HUDEP-2 (cell line): ENCODE measurements around the gene DHX9.

Experiments used
- DNase-seq, 76 experiments: peaks; one replicate each; lab custom pipeline; 2025; ENCODE audit not compliant: unreplicated experiment in 76 of 76; lab: John Stamatoyannopoulos, UW

DHX9 gene

DNA sequence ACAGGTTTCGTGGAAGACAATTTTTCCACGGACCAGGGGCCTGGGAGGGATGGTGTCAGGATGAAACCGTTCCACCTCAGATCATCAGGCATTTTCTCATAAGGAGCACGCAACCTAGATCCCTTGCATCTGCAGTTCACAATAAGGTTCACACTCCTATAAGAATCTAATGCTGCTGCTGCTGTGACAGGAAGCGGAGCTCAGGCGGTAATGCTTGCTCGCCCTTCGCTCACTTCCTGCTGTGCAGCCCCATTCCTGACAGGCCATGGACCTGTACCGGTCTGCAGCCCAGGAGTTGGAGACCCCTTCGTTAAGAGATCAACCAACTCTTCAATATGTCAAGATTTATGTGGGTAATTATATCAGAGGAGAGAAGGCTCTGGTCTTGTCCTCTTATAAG lies 3.3 kb upstream of the DHX9 start:
- DNase-seq: no peak

DNA sequence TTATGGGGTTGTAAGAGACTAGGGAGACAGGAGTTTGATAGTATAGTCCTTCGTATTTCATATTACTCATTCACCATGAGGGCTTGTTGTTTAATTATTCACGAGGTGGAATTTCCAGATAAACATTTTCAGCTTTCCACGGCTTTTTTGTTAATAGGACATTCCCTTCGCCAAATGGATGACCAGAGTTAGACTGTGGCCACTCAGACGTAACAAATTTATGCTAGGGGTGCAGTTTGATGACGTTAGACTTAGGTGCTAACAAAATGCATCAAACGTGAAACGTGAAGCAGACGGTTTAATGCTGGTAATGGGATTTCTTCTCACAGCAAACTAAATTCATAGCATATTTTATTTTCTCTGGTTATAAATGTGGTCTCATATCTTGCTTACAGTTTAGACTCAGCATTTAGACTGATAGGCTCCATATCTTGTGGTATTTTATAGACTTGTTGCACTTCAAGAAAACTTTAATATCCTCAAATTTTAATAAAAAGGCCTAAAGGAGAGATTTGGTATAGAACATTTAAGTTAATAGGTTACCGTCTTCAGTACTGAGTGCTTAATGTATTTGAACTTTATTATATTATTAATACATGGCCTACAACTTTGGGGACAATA lies 2.3 kb downstream of the DHX9 start:
- DNase-seq: peak in 3 of 76 experiments; percentile 2 to 12 (median 6)

DNA sequence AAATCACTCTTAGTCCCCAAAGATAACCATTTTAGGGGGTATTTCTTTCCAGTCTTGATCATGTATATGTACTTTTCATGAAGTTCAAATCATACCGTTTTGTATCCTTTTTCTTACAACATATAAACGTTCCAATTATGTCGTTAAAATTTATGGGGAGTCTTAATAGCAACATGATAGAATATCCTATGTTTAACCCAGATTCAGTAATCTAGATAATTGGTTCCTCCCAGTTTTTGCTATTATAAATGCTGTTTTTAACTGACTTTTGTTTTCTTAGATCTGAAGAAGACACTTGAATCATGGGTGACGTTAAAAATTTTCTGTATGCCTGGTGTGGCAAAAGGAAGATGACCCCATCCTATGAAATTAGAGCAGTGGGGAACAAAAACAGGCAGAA lies 3.1 kb downstream of the DHX9 start:
- DNase-seq: no peak

DNA sequence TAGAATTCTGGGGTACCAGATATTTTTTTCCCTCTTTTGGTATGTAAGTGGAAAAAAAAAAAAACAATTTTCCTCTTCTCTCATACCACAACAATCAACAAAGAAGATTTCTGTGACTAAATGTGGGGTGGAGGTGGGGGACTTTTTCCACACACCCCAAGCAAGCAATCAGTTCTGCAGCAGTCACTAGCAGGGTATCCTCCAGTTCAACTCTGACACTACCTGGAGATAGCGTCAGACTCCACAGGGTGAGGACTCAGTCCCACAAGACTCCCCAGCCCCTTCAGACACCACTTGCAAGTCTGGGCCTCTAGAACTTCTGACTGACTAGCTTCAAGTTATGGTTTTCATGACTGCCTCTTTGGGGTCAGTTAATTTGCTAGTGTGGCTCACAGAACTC lies 6.2 kb downstream of the DHX9 start:
- no peak for DNase-seq

DNA sequence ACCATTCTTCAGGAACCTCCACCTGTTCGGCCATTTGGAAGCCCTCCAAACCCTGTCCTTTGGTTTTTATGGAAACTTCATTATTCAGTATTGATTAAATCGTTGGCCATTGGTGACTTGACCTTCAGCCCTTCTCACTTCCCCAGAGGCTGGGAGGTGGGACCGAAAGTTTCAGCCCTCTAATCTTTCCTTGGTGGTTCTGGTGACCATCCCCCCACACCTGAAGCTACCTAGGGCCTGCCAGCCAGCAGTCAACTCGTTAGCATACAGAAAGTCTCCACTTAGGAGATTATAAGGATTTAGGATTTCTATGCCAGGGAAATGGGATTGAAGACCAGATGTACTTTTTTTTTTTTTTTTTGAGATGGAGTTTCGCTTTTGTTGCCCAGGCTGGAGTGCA lies 6.7 kb downstream of the DHX9 start:
- no peak for DNase-seq

DNA sequence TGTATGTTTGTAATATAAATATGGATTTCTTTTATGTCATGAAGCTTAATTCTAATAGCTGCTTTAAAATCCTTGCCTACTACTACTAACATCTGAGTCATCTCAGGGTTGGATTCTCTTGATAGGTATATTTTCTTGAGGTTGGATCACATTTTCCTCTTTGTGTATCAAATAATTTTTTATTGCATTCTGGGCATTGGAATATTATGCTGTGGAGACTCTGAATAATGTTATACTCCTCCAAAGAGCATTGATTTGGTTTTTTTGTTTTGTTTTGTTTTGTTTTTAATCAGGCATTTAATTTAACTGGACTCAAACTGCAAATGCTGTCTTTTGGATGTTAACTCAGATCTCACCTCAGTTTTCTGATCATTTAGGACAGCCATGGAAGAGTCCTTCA lies 8.0 kb downstream of the DHX9 start:
- DNase-seq: no peak

DNA sequence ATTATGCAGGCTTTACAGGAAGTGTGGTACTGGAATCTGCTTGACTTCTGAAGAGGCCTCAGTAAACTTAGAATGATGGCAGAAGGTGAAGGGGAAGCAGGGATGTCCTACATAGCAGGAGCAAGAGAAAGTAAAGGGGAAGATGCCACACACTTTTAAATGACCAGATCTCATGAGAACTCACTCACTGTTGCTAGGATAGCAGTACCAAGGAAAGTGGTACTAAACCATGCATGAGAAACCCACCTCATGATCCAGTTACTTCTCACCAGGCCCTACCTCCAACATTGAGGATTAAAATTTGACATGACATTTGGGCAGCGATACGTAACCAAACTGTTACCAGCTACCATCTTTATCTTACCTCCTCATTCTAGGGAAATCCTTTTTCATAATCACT lies 9.6 kb downstream of the DHX9 start:
- no peak for DNase-seq

DNA sequence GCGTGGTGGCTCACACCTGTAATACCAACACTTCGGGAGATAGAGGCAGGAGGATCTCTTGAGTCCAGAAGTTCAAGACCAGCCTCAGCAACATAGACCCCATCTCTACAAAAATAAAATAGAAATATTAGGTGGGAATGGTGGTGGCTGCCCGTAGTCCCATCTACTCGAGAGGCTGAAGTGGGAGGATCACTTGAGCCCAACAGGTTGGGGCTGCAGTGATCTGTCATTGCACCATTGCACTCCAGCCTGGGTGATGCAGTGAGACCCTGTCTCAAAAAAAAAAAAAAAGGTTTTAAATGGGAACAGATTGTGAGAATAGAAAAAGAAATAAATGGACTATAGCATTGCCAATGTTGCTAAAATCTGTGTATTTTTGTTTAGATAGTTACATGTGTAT lies 11.2 kb downstream of the DHX9 start:
- no peak for DNase-seq

DNA sequence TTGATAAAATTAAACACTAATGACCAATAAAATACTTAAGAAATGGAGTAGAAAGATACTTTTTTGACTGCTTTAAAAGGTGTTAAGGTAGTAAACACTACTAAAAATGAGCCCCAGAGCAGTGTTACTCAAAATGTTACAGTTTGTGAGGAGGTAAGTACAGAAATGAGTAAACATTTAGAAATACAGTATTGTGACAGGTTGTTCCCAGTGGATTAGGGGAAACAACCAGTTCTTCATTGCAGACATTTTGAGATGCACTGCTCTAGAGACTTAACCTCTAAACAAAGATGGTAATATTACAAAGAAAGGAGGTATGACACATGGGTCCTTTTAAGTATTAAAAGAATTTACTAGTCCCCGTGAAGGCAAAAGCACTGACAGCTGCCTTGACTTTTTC lies 12.7 kb downstream of the DHX9 start:
- no peak for DNase-seq

DNA sequence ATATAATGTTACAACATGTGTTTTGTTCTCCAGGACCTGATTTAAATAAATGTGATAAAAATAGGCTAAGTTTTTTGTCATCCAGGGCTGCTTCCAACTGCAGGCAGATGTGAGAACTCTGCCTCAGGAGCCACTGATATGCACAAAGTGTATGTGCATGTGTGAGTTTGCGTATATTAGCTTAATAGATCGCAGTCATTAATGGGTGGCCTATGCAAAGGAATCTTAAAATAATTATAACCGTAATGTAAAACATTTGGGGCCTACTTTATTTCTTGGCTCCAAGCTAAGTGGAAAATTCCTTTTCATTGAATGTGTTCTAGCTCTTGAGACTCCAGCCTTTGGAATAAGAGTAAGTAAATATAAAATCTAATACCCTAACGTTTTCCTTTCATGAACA lies 16.8 kb downstream of the DHX9 start:
- no peak for DNase-seq

DNA sequence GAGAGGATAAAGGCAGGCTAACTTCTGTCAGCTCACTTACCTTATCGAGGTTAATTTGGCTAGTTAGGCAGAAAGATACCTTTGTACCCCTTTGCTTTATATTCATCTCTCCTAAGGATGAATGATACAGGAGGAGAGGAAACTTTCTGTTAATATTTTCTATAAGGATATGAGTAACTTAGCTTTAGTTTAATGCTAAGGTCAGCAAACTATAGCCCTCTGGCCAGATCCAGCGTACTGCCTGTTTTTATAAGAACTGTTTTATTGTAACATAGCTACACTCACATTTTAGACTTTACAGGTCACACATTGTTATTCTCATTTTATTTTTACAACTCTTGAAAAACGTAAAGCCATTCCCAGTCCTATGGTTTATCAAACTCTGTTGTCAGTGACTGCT lies 18.1 kb downstream of the DHX9 start:
- no peak for DNase-seq

DNA sequence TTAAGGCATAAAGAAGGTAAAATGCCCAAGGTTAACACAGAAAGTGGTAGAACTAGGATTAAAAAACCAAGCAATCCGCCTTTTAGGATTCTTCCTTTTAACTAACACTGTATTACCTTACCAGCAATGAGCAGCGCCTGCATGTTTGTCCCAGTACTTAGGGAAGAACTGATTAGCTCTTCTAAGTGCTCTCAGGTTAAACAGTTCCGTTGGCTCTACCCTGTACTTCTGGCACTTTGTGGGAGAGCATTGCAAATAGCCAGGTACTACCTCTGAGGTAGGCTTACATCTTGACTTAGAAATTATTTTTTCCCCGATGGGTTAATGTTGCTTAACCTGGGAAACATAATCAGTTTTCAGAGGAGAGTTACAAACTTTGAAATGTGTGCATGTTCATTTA lies 21.5 kb downstream of the DHX9 start:
- DNase-seq: no peak

DNA sequence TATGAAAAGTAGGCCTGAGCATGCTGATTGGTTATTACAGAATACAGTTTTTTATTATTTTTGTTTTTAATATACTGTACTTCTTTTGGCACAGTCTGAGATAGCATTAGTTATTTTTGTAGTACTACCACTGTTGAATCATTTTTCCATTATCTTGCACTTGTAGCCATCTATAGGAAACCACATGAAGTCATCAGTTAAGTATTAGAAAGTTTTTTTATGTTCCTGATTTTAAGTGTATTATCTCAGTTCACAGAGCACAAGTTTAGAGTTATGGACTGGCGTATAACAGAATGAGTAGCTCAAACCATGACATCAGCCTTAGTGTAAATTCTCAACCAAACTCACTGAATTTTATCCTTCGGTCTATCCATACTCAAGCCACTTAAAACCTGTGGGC lies 22.8 kb downstream of the DHX9 start:
- DNase-seq: peak in 1 of 76 experiments; percentile 4

DNA sequence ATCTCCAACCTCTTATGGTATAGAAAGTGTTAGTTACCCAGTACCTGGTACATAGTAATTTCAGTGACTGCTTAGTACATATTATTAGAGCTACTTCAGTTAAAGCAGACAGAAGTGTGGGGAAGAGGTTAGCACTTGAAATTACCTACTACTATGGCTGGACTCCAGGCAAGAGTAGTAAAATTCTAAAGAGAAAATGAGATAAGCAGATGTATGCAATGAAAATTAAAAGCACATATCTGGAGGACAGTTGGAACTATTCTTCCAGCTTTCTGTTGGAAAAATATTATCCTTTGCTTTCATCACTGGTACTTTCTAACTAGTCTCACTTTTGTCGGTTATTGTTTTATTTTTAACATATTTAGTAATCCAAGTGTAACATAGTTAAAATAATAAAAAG lies 23.7 kb downstream of the DHX9 start:
- DNase-seq: no peak

DNA sequence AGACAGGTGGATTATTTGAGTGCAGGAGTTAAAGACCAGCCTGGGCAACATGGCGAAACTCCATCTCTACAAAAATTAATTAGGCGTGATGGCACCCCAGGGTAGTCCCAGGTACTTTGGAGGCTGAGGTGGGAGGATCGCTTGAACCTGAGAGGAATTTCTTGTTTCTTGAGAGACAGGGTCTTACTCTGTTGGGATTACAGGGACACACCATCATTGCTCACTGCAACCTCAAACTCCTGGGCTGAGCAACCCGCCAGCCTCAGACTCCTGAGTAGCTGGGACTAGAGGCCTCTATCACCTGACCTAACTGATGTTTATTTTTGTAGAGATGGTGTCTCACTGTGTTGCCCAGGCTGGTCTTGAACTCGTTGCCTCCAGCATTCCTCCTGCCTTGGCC lies 24.8 kb downstream of the DHX9 start:
- no peak for DNase-seq

DNA sequence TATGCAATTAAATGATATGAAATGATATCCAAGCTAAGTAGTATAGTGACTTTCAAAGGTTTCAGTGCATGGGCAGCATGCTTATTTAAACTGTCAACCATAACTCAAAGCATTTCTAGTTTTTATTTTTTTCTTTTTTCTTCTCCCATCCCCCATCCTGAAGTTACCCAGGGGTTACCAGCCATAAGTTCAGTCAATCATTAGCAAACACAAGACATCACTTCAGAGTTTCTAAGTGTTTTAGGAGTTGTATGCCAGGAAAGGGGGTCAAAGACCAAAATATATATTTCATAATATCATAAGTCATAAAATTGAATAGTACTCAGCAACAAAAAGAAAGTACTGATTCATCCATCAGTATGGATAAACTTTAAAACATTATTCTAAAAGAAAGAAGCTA lies 28.7 kb downstream of the DHX9 start:
- no peak for DNase-seq

DNA sequence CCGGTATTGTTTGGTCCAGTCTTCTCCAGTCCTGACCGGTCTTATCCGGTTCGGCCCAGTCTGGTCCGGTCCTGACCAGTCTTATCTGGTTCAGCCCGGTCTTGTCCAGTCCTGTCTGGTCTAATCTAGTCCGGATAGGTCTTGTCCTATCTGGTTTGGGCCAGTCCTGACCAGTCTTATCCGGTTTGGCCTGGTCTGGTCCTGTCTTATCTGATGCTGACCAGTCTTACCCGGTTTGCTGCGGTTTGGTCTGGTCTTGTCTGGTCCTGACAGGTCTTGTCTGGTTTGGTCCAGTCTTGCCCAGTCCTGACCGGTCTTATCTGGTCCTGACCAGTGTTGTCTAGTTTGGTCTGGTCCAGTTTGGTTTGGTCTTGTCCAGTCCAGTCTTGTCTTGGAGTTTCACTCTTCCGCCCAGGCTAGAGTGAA lies 30.1 kb downstream of the DHX9 start:
- peak in 2 of 76 experiments; percentile 8 to 10 for DNase-seq

DNA sequence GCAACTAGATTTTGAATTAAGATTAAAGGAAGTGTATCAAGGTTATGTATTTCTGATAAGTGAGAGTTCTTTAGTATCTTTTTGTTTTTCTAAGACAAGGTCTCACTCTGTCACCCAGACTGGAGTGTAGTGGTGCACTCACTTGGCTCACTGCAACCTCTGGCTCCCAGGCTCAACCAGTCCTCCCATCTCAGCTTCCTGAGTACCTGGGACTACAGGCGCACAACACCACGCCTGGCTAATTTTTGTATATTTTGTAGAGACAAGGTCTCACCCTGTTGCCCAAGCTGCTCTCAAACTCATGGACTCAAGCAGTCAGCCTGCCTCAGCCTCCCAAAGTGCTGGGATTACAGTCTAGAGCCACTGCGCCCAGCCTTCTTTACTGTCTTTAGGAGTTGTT lies 33.7 kb downstream of the DHX9 start:
- no peak for DNase-seq

DNA sequence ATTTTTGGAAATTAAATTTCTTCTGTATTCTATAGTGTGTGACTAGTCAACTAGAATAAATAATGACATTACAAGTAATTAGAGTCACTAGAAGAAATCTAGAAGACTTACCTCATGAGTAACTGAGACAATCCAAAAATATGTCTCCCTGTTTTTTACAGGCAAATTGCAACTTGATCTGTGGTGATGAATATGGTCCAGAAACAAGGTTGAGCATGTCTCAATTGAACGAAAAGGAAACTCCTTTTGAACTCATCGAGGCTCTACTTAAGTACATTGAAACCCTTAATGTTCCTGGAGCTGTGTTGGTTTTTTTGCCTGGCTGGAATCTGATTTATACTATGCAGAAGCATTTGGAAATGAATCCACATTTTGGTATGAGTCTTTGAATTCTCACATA lies 36.7 kb downstream of the DHX9 start:
- no peak for DNase-seq

DNA sequence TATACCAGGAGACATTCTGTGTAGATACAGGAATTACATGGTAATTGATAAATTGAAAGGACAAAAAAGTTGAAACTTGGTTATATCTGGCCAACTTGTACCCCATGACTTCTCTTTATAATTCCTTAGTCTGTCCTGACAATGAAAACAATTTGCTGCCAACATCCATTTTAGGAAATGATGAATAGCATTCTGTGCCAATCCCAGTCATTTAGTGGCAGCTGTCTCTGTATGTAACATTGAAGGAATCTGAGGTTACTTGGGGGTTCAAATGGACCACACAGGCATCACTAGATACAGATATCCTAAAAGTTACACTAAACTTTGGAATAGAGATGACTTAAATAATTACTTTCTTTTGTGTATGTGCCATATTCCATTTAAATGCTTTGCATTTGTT lies 38.2 kb downstream of the DHX9 start:
- DNase-seq: no peak

DNA sequence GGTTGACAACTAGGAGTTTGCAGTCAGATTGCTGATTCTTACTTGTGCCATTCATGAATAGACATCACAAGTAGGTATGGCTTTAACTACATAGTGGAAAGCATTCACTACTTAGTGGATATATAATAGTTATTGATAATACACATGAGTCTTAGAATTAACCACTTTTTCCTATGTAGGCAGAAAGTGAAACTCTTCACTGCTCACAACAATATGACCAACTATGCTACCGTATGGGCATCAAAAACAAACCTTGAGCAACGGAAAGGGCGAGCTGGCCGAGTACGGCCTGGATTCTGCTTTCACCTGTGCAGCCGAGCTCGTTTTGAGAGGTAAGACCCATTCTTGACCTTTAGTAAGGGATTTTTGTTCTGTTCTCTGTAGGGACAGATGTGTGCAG lies 38.7 kb downstream of the DHX9 start:
- DNase-seq: no peak

DNA sequence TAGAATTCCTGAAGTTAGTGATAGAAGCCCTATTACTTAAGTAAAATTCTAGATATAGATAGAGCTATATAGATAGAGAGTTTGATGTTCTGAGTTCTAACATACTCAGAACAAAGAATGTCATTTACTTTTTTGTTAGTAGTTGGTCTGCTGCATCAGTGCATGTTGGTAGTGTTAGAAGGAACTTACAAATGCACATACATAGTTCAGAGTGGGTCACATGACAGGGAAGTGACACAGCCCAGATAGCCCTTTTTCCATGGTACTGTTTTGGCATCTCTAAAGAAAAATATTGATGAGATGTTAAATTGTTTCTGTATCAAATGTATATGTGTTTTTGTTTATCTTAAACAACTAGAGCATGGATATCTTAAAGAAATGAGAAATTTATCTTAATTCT lies 45.7 kb downstream of the DHX9 start:
- DNase-seq: no peak

DNA sequence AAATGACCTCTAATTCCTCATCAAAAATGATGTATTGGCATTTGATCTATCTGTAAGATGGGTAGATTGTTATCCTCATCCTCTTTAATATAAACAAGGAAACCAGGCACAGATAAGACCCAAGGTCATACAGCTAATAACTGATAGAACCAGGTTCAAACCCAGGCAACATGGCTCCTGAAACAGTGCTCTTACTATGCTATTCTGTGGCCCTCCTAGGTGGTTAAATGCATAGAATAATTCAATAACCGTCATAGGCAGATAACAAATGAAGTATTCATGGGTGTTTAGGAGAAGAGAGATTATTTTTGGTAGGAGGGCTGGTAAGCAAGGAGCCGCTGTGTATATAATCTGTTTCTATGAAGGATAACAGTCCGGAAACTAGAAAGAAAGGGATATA lies 46.4 kb downstream of the DHX9 start:
- DNase-seq: no peak
